Activated CD8-positive, alpha-beta T cell treated with anti-CD3 and anti-CD28 coated beads for 36 hours (primary cell): ENCODE measurements around the gene PNPLA7. TPM values are rescaled to one million over a fixed set of nuclear protein-coding genes. Genes with fewer than 3 reads are reported as not detected.

Experiments used
- ATAC-seq: fragments of 200-7000 bp; cut with Tn5 transposase; one replicate; pipeline ENCODE4 v1.10.0; 2021; ENCODE audit warnings: mild to moderate bottlenecking, moderate library complexity
- CTCF ChIA-PET: fragments of 350-600 bp; sonication (Branson Sonifier 250); formaldehyde crosslinking; loops from one replicate; lab custom pipeline; 2021; ENCODE audit warnings: antibody characterized with exemption; lab: Charles Lee
- POLR2A ChIA-PET: fragments of 350-600 bp; sonication (Branson Sonifier 250); formaldehyde crosslinking; loops from one replicate; lab custom pipeline; 2021; ENCODE audit warnings: antibody characterized with exemption; lab: Charles Lee
- DNase-seq: peaks from one replicate; pipeline ENCODE4 v3.0.0-alpha.2; 2020
- H3K27ac Mint-ChIP-seq: one replicate; pipeline ENCODE4 v1.8.0; 2021; ENCODE audit warnings: mild to moderate bottlenecking, mixed read lengths
- H3K27me3 Mint-ChIP-seq: one replicate; pipeline ENCODE4 v1.8.0; 2021; ENCODE audit warnings: mixed read lengths
- H3K36me3 Mint-ChIP-seq: one replicate; pipeline ENCODE4 v1.8.0; 2021; ENCODE audit warnings: low read depth, mixed read lengths
- H3K4me1 Mint-ChIP-seq: one replicate; pipeline ENCODE4 v1.8.0; 2021; ENCODE audit warnings: low read depth, mixed read lengths
- H3K4me3 Mint-ChIP-seq: one replicate; pipeline ENCODE4 v1.8.0; 2021; ENCODE audit warnings: mild to moderate bottlenecking, moderate library complexity, mixed read lengths
- H3K9me3 Mint-ChIP-seq: one replicate; pipeline ENCODE4 v1.8.0; 2021; ENCODE audit warnings: mixed read lengths
- CTCF ChIP-seq: fragments of 200-600 bp; IDR thresholded peaks from one replicate; pipeline ENCODE4 v1.8.0; 2022; ENCODE audit warnings: antibody characterized with exemption, mild to moderate bottlenecking
- intact Hi-C: fragments of 100-400 bp; cut with micrococcal nuclease; formaldehyde crosslinking; loops from one replicate; pipeline ENCODE4 v1.10.0; 2022
- total RNA-seq, 2 experiments: library from RNA; stranded (reverse); gene quantifications; one replicate each; pipeline ENCODE4 v1.2.3, GENCODE V29; 2021

PNPLA7 gene
- total RNA-seq, 2 experiments from 2014 or later, result 4.8 to 5.0 TPM

GRCh38 chr9:137459601-137460362 is 90.4 kb downstream of the PNPLA7 start:
- ChIA-PET POLR2A (no interaction called here), CTCF (interaction anchor here (1.0 to 1.5 kb wide), 3 partner anchors 14 to 158 kb away, joined by 3 to 4 read pairs (median 3); partner anchors contain the start of gene EXD3)
- peaks cover 18% of the 10 kb centered on the region for H3K36me3 Mint-ChIP-seq
- peaks cover 37% of the 10 kb centered on the region for H3K4me1 Mint-ChIP-seq
- no peak for TF ChIP-seq CTCF
- ATAC-seq (no peak), DNase-seq (no peak)
- no peaks in the 10 kb centered on the region for H3K27me3 Mint-ChIP-seq
- H3K9me3 Mint-ChIP-seq, result no peaks in the 10 kb centered on the region
- intact Hi-C loops, result no loop called here
- peak overlapping the region; percentile 91 for H3K27ac Mint-ChIP-seq
- peak overlapping the region; percentile 57 for H3K4me3 Mint-ChIP-seq

GRCh38 chr9:137459152-137459600 is 91.0 kb downstream of the PNPLA7 start, which contains the start of gene NSMF:
Gene NSMF (minus strand): TSS chr9:137459334. CDS start chr9:137459102, 232 bp downstream.
- no peaks in the 10 kb centered on the region for H3K9me3 Mint-ChIP-seq
- ATAC-seq, result peak; percentile 63
- ChIA-PET POLR2A (no interaction called here), CTCF (interaction anchor here (0.6 to 1.0 kb wide), 3 partner anchors 14 to 158 kb away, joined by 3 to 4 read pairs (median 3); partner anchors contain the start of genes EXD3 and NOXA1)
- intact Hi-C loops, result no loop called here
- peak; percentile 95 for DNase-seq
- peak within 1 kb of the TSS; percentile 57 for H3K4me3 Mint-ChIP-seq
- no peaks in the 10 kb centered on the region for H3K27me3 Mint-ChIP-seq
- peaks cover 24% of the 10 kb centered on the region for H3K36me3 Mint-ChIP-seq
- no peak for TF ChIP-seq CTCF
- peaks cover 42% of the 10 kb centered on the region for H3K4me1 Mint-ChIP-seq
- H3K27ac Mint-ChIP-seq, result peak within 1 kb of the TSS; percentile 91

GRCh38 chr9:137458194-137459151 is 91.7 kb downstream of the PNPLA7 start:
- ChIA-PET CTCF (interaction anchor here (0.6 to 1.0 kb wide), 2 partner anchors 13 to 35 kb away, joined by 3 to 4 read pairs; partner anchors contain the start of genes EXD3 and NOXA1), POLR2A (no interaction called here)
- no peak overlapping the region for H3K27ac Mint-ChIP-seq
- peaks cover 27% of the 10 kb centered on the region for H3K36me3 Mint-ChIP-seq
- intact Hi-C loops, result no loop called here
- no peak for TF ChIP-seq CTCF
- DNase-seq (no peak), ATAC-seq (peak; percentile 1)
- H3K27me3 Mint-ChIP-seq, result no peaks in the 10 kb centered on the region
- peak overlapping the region; percentile 57 for H3K4me3 Mint-ChIP-seq
- no peaks in the 10 kb centered on the region for H3K9me3 Mint-ChIP-seq
- peaks cover 46% of the 10 kb centered on the region for H3K4me1 Mint-ChIP-seq

GRCh38 chr9:137457406-137458193 is 92.6 kb downstream of the PNPLA7 start:
- no peak overlapping the region for H3K27ac Mint-ChIP-seq
- no peak for TF ChIP-seq CTCF
- H3K27me3 Mint-ChIP-seq, result no peaks in the 10 kb centered on the region
- no peak for DNase-seq
- CTCF ChIA-PET, result interaction anchor here (2.8 kb wide), 1 partner anchor 13 kb away, joined by 8 read pairs; no protein-coding TSS in a partner anchor
- ATAC-seq, result no peak
- POLR2A ChIA-PET, result interaction anchor here (0.6 to 1.0 kb wide), 2 partner anchors 10 to 269 kb away, joined by 3 to 4 read pairs; partner anchors contain the start of gene SSNA1
- H3K4me3 Mint-ChIP-seq, result peak overlapping the region; percentile 57
- H3K4me1 Mint-ChIP-seq, result peaks cover 44% of the 10 kb centered on the region
- H3K36me3 Mint-ChIP-seq, result peaks cover 34% of the 10 kb centered on the region
- H3K9me3 Mint-ChIP-seq, result no peaks in the 10 kb centered on the region
- intact Hi-C loops, result no loop called here
